B cell (primary cell): ENCODE results near the gene RASSF8. TPM values are rescaled to one million over a fixed set of nuclear protein-coding genes. Genes with fewer than 3 reads are reported as not detected.

ENCODE experiments used
- ATAC-seq: fragments of 200-7000 bp; cut with Tn5 transposase; one replicate; pipeline ENCODE4 v1.10.0; 2021; ENCODE audit warnings: low read depth, mild to moderate bottlenecking, moderate number of reproducible peaks, moderate library complexity
- CTCF ChIA-PET: fragments of 350-600 bp; sonication (Branson Sonifier 250); formaldehyde crosslinking; loops from one replicate; lab custom pipeline; 2021; ENCODE audit warnings: antibody characterized with exemption, inconsistent platforms; lab: Charles Lee
- POLR2A ChIA-PET: fragments of 350-600 bp; sonication (Branson Sonifier 250); formaldehyde crosslinking; loops from one replicate; lab custom pipeline; 2021; ENCODE audit warnings: antibody characterized with exemption; lab: Charles Lee
- DNase-seq: peaks from one replicate; pipeline ENCODE4 v3.0.0; 2013
- H2AFZ ChIP-seq: 2 replicates; pipeline ENCODE4 v1.6.1; 2012; ENCODE audit warnings: mild to moderate bottlenecking, low read depth, low read length; ENCODE audit not compliant: insufficient read depth, poor library complexity, severe bottlenecking
- H3K27ac ChIP-seq, 2 donors: 1 replicate in 1 of 2; 2 replicates in 1 of 2; pipeline ENCODE4 v1.5.1; 2012 to 2013; ENCODE audit warnings: low read length in 2 of 2, mild to moderate bottlenecking in 2 of 2, moderate library complexity in 1 of 2
- H3K27me3 ChIP-seq, 4 experiments: fragments of 200-600 bp in 1 of 4; sonication (generic) in 1 of 4; replicated peaks in 1 of 4; 1 replicate in 2 of 4; 2 replicates in 2 of 4; pipeline versions ENCODE4 v1.6.1 to v1.7.0; 2013 to 2016; ENCODE audit warnings: low read length in 3 of 4, mild to moderate bottlenecking in 2 of 4, mixed read lengths in 1 of 4, moderate library complexity in 1 of 4; ENCODE audit not compliant: insufficient read depth in 4 of 4, control insufficient read depth in 3 of 4; ENCODE audit errors: control extremely low read depth in 1 of 4
- H3K36me3 ChIP-seq, 2 experiments: replicated peaks in 1 of 2; 1 replicate in 1 of 2; 2 replicates in 1 of 2; pipeline versions ENCODE4 v1.6.1 to v1.7.1; 2013; ENCODE audit warnings: low read length in 1 of 2; ENCODE audit not compliant: insufficient read depth in 2 of 2, control insufficient read depth in 1 of 2; ENCODE audit errors: control extremely low read depth in 1 of 2, extremely low read depth in 1 of 2
- H3K4me1 ChIP-seq, 2 donors: fragments of 200-600 bp in 1 of 2; sonication (generic) in 1 of 2; 1 replicate in 1 of 2; 2 replicates in 1 of 2; pipeline versions ENCODE4 v1.5.1 to v1.6.1; 2013 to 2017; ENCODE audit warnings: low read length in 2 of 2; ENCODE audit not compliant: control insufficient read depth in 2 of 2, insufficient read depth in 2 of 2
- H3K4me2 ChIP-seq: replicated peaks from 2 replicates; pipeline ENCODE3; 2012; ENCODE audit warnings: mild to moderate bottlenecking, low read depth, low read length; ENCODE audit not compliant: poor library complexity, severe bottlenecking
- H3K4me3 ChIP-seq, 5 experiments: fragments of 200-600 bp in 1 of 5; sonication (generic) in 1 of 5; 1 replicate in 3 of 5; 2 replicates in 2 of 5; pipeline versions ENCODE4 v1.5.1 to v1.7.0; 2011 to 2016; ENCODE audit warnings: low read length in 4 of 5, mild to moderate bottlenecking in 4 of 5, low read depth in 2 of 5, control low read depth in 1 of 5, moderate library complexity in 1 of 5; ENCODE audit not compliant: insufficient read depth in 1 of 5; ENCODE audit errors: control extremely low read depth in 1 of 5, extremely low read depth in 1 of 5
- H3K79me2 ChIP-seq: fragments of 200-600 bp; sonication (generic); one replicate; pipeline ENCODE4 v1.6.0; 2016; ENCODE audit warnings: low read length; ENCODE audit not compliant: control insufficient read depth, insufficient read depth
- H3K9ac ChIP-seq: fragments of 200-600 bp; sonication (generic); 2 replicates; pipeline ENCODE4 v1.6.1; 2017; ENCODE audit warnings: mild to moderate bottlenecking, low read length, moderate library complexity
- H3K9me3 ChIP-seq, 3 donors: one replicate each; pipeline versions ENCODE4 v1.6.1 to v1.7.1; 2013; ENCODE audit warnings: low read length in 2 of 3; ENCODE audit not compliant: control insufficient read depth in 2 of 3, insufficient read depth in 1 of 3; ENCODE audit errors: control extremely low read depth in 1 of 3
- H4K20me1 ChIP-seq: 2 replicates; pipeline ENCODE4 v1.6.0; 2012; ENCODE audit warnings: mild to moderate bottlenecking, low read length; ENCODE audit not compliant: insufficient read depth, control insufficient read depth, poor library complexity, severe bottlenecking
- H3K27ac Mint-ChIP-seq: one replicate; pipeline ENCODE4 v1.8.0; 2021; ENCODE audit warnings: mixed read lengths
- H3K27me3 Mint-ChIP-seq: one replicate; pipeline ENCODE4 v1.8.0; 2021; ENCODE audit warnings: mixed read lengths
- H3K4me1 Mint-ChIP-seq: one replicate; pipeline ENCODE4 v1.8.0; 2021; ENCODE audit warnings: mixed read lengths
- H3K4me3 Mint-ChIP-seq: one replicate; pipeline ENCODE4 v1.8.0; 2021; ENCODE audit warnings: mixed read lengths
- H3K9me3 Mint-ChIP-seq: one replicate; pipeline ENCODE4 v1.8.0; 2022; ENCODE audit warnings: mixed read lengths; ENCODE audit not compliant: insufficient read depth
- CTCF ChIP-seq: fragments of 200-600 bp; IDR thresholded peaks from one replicate; pipeline ENCODE4 v1.8.0; 2022; ENCODE audit warnings: antibody characterized with exemption, mild to moderate bottlenecking
- EZH2 ChIP-seq: IDR thresholded peaks from 2 replicates; pipeline ENCODE4 v1.6.1; 2012; ENCODE audit warnings: borderline replicate concordance, low read depth, mild to moderate bottlenecking, moderate library complexity, low read length; ENCODE audit not compliant: insufficient read depth, poor library complexity, severe bottlenecking
- WGBS: methylation state at CpG from one replicate; pipeline ENCODE4 v1.1.5; 2013; ENCODE audit warnings: missing lambda C conversion rate; ENCODE audit not compliant: insufficient coverage; 5-methylcytosine and 5-hydroxymethylcytosine counted together
- intact Hi-C: fragments of 100-400 bp; cut with micrococcal nuclease; formaldehyde crosslinking; loops from one replicate; pipeline ENCODE4 v1.10.0; 2022
- polyA plus RNA-seq: library from polyadenylated mRNA; depleted of rRNA; stranded (reverse); fragments of >200 nt; gene quantifications from 2 replicates; pipeline ENCODE4 v1.2.3, GENCODE V29; 2012
- total RNA-seq, 2 donors: library from RNA; stranded (reverse); fragments of 120-200 nt in 1 of 2; gene quantifications; 1 replicate in 1 of 2; 2 replicates in 1 of 2; pipeline versions ENCODE4 v1.2.3 to v1.2.4, GENCODE V29; 2013 to 2022

Gene RASSF8
- total and polyA plus RNA-seq, 2 donors (not counting 1 experiment from before 2014, with no cell fraction given), result 0.01 to 0.49 TPM

- no peak overlapping the region for H3K9ac ChIP-seq
- no peak overlapping the region for H3K4me3 ChIP-seq
- no peak overlapping the region for H3K27ac Mint-ChIP-seq
- H3K9me3 Mint-ChIP-seq, result peaks cover 3% of the 10 kb centered on the region
- H2AFZ ChIP-seq, result no peak overlapping the region
- no peaks in the 10 kb centered on the region for H4K20me1 ChIP-seq
- WGBS, result 92% methylated on average over 1 of the region's 1 CpG
- no peaks in the 10 kb centered on the region for H3K79me2 ChIP-seq
- intact Hi-C loops, result no loop called here
- no peak overlapping the region for H3K27ac ChIP-seq
- no peaks in the 10 kb centered on the region for H3K27me3 ChIP-seq
- no peak for TF ChIP-seq CTCF
- TF ChIP-seq EZH2, result no peak
- ATAC-seq (no peak), DNase-seq (no peak)
- no peaks in the 10 kb centered on the region for H3K4me1 Mint-ChIP-seq
- ChIA-PET CTCF (no interaction called here), POLR2A (no interaction called here)
- no peak overlapping the region for H3K4me2 ChIP-seq
- H3K36me3 ChIP-seq, result no peaks in the 10 kb centered on the region
- H3K4me3 Mint-ChIP-seq, result no peak overlapping the region
- peaks cover 15% of the 10 kb centered on the region for H3K27me3 Mint-ChIP-seq
- H3K4me1 ChIP-seq, result no peaks in the 10 kb centered on the region
- H3K9me3 ChIP-seq, result no peaks in the 10 kb centered on the region
These were observed 29.3 kb upstream of the RASSF8 start for GRCh38 chr12:25929142-25929541.

GRCh38 chr12:25932971-25933370 is 25.5 kb upstream of the RASSF8 start:
- no peaks in the 10 kb centered on the region for H3K4me1 ChIP-seq
- DNase-seq, result no peak
- ChIA-PET POLR2A (no interaction called here), CTCF (no interaction called here)
- TF ChIP-seq CTCF, result no peak
- TF ChIP-seq EZH2, result no peak
- no peak overlapping the region for H3K9ac ChIP-seq
- intact Hi-C loops, result no loop called here
- H3K27ac ChIP-seq, result no peak overlapping the region
- H3K79me2 ChIP-seq, result no peaks in the 10 kb centered on the region
- no peaks in the 10 kb centered on the region for H3K36me3 ChIP-seq
- H3K9me3 Mint-ChIP-seq, result no peaks in the 10 kb centered on the region
- peaks cover 2% of the 10 kb centered on the region for H3K4me1 Mint-ChIP-seq
- no peaks in the 10 kb centered on the region for H3K27me3 ChIP-seq
- WGBS, result no CpG with 5 or more reads among the region's 4 CpGs
- no peaks in the 10 kb centered on the region for H3K9me3 ChIP-seq
- H3K27ac Mint-ChIP-seq, result no peak overlapping the region
- H3K4me3 ChIP-seq, result no peak overlapping the region
- H2AFZ ChIP-seq, result no peak overlapping the region
- H3K4me2 ChIP-seq, result no peak overlapping the region
- H3K27me3 Mint-ChIP-seq, result peaks cover 12% of the 10 kb centered on the region
- no peaks in the 10 kb centered on the region for H4K20me1 ChIP-seq
- no peak overlapping the region for H3K4me3 Mint-ChIP-seq
- no peak for ATAC-seq
